ENCODE measurements around the gene GRAP2. TPM values are rescaled to one million over a fixed set of nuclear protein-coding genes. Genes with fewer than 3 reads are reported as not detected.

Gene GRAP2
- total RNA-seq, 1 experiment from 2014 or later: 0.42 TPM

GRCh38 chr22:39906207-39906606 lies 5.3 kb downstream of the GRAP2 start:
- H3K4me2 ChIP-seq (ENCODE audit: low read length): no peak overlapping the region
- H3K9ac ChIP-seq (ENCODE audit: low read length): no peak overlapping the region
- H3K4me1 ChIP-seq (ENCODE audit: control insufficient read depth in 1 of 2, insufficient read depth in 2 of 2, low read length in 2 of 2): no peaks in the 10 kb centered on the region
- BruUV-seq (replicated peaks): no TSS peak
- DNase-seq (ENCODE audit: low read depth, low spot score) (no peak), ATAC-seq (no peak)
- POLR2A ChIA-PET: no interaction called here
- CTCF ChIA-PET: no interaction called here
- intact Hi-C loops (cut with micrococcal nuclease): no loop called here
- RAD21 ChIA-PET (ENCODE audit: low non-redundant PET in 1 of 2, low total read pairs in 2 of 2, uncharacterized antibody in 2 of 2, unreplicated experiment in 2 of 2): no interaction called here
- no peaks in the 10 kb centered on the region for H4K20me1 ChIP-seq (ENCODE audit: insufficient read depth)
- H3K9me2 ChIP-seq (ENCODE audit: insufficient read depth): no peaks in the 10 kb centered on the region
- no peaks in the 10 kb centered on the region for H3K9me3 ChIP-seq (ENCODE audit: control insufficient read depth in 1 of 2, insufficient read depth in 1 of 2, low read depth in 1 of 2, low read length in 2 of 2)
- no peak overlapping the region for H3K27ac ChIP-seq (ENCODE audit: low read depth, low read length)
- H3K36me3 ChIP-seq (ENCODE audit: control insufficient read depth in 1 of 2, insufficient read depth in 2 of 2, low read length in 2 of 2): no peaks in the 10 kb centered on the region
- no peak overlapping the region for H3K4me3 ChIP-seq (replicated peaks in 1 of 2; ENCODE audit: low read depth in 1 of 2, low read length in 2 of 2)
- peaks cover 65% of the 10 kb centered on the region for H3K27me3 ChIP-seq (ENCODE audit: insufficient read depth, low read length)
- H3K79me2 ChIP-seq (ENCODE audit: insufficient read depth, low read length): no peaks in the 10 kb centered on the region
- H2AFZ ChIP-seq (ENCODE audit: low read depth, low read length, poor library complexity, severe bottlenecking): no peak overlapping the region
- TF ChIP-seq SRF (IDR thresholded peaks at IDR 0.05; ENCODE audit: low read depth): no peak
- no peak for TF ChIP-seq REST (IDR thresholded peaks at IDR 0.05; ENCODE audit: low read depth)
- no peak for TF ChIP-seq CBX3 (IDR thresholded peaks at IDR 0.05; ENCODE audit: low read depth)
- no peak for TF ChIP-seq SIN3A (IDR thresholded peaks at IDR 0.05; ENCODE audit: low read depth)
- no peak for TF ChIP-seq RAD21 (IDR thresholded peaks at IDR 0.05; ENCODE audit: low read depth)
- TF ChIP-seq CTCF (IDR thresholded peaks at IDR 0.05 in 2 of 3, conservative IDR thresholded peaks at IDR 0.05 in 1 of 3; ENCODE audit: borderline replicate concordance in 1 of 3, insufficient read depth in 1 of 3, low read depth in 2 of 3, low read length in 2 of 3): no peak
- TF ChIP-seq FOSL1 (IDR thresholded peaks at IDR 0.05; ENCODE audit: low read depth): no peak
- TF ChIP-seq SP1 (IDR thresholded peaks at IDR 0.05; ENCODE audit: low read depth): no peak
- no peak for TF ChIP-seq POLR2A (IDR thresholded peaks at IDR 0.05; ENCODE audit: borderline replicate concordance, extremely low read depth, insufficient read depth, insufficient read length)
- TF ChIP-seq MAX (IDR thresholded peaks at IDR 0.05): no peak
